GM18499 (cell line): ENCODE measurements around the gene SHISAL1.

Source experiments
- ATAC-seq: cut with Tn5 transposase; IDR thresholded peaks from one replicate; pipeline ENCODE4 v1.9.1; 2021; ENCODE audit warnings: moderate number of reproducible peaks; ENCODE audit not compliant: insufficient read depth, unreplicated experiment

Gene SHISAL1

GRCh38 chr22:44281768-44282637 is 30.7 kb downstream of the SHISAL1 start:
- ATAC-seq = no peak

- ATAC-seq = no peak
Measured at GRCh38 chr22:44280665-44281188, 32.0 kb downstream of the SHISAL1 start.

- no peak for ATAC-seq
Measured at GRCh38 chr22:44279069-44279360, 33.7 kb downstream of the SHISAL1 start.

GRCh38 chr22:44278243-44279068 is 34.3 kb downstream of the SHISAL1 start:
- ATAC-seq = no peak

- no peak for ATAC-seq
Measured at GRCh38 chr22:44277386-44278135, 35.2 kb downstream of the SHISAL1 start.

GRCh38 chr22:44276706-44277356 is 35.9 kb downstream of the SHISAL1 start:
- no peak for ATAC-seq

GRCh38 chr22:44276041-44276440 is 36.7 kb downstream of the SHISAL1 start:
- ATAC-seq = no peak

GRCh38 chr22:44275631-44275995 is 37.1 kb downstream of the SHISAL1 start:
- ATAC-seq = no peak

- ATAC-seq = no peak
Measured at GRCh38 chr22:44274918-44275630, 37.7 kb downstream of the SHISAL1 start.

- ATAC-seq = no peak
Measured at GRCh38 chr22:44273175-44273574, 39.6 kb downstream of the SHISAL1 start.

GRCh38 chr22:44272401-44272771 is 40.4 kb downstream of the SHISAL1 start:
- no peak for ATAC-seq

GRCh38 chr22:44271732-44272400 is 40.9 kb downstream of the SHISAL1 start:
- ATAC-seq = no peak

- no peak for ATAC-seq
Measured at GRCh38 chr22:44271010-44271500, 41.7 kb downstream of the SHISAL1 start.

GRCh38 chr22:44270556-44270880 is 42.2 kb downstream of the SHISAL1 start:
- ATAC-seq = no peak

- ATAC-seq = no peak
Measured at GRCh38 chr22:44269757-44270555, 42.8 kb downstream of the SHISAL1 start.

- ATAC-seq = no peak
Measured at GRCh38 chr22:44269117-44269498, 43.6 kb downstream of the SHISAL1 start.

GRCh38 chr22:44268431-44269116 is 44.2 kb downstream of the SHISAL1 start:
- no peak for ATAC-seq

GRCh38 chr22:44267856-44268255 is 44.9 kb downstream of the SHISAL1 start:
- no peak for ATAC-seq
